Parathyroid adenoma (tissue), 2 donors: Measurements from ENCODE around the gene ADGRL3.

Experiments used
- H2AFZ ChIP-seq: fragments of 300-600 bp; sonication (generic); one replicate; pipeline ENCODE4 v1.7.0; 2017; ENCODE audit warnings: antibody characterized with exemption, mild to moderate bottlenecking
- H3K27ac ChIP-seq: fragments of 300-600 bp; sonication (generic); one replicate; pipeline ENCODE4 v1.7.0; 2017
- H3K27me3 ChIP-seq: fragments of 300-600 bp; sonication (generic); one replicate; pipeline ENCODE4 v1.7.0; 2017; ENCODE audit warnings: low read length; ENCODE audit not compliant: control insufficient read depth, insufficient read depth
- H3K36me3 ChIP-seq: fragments of 300-600 bp; sonication (generic); one replicate; pipeline ENCODE4 v1.7.0; 2017; ENCODE audit warnings: low read length; ENCODE audit not compliant: control insufficient read depth, insufficient read depth
- H3K4me1 ChIP-seq: fragments of 300-600 bp; sonication (generic); one replicate; pipeline ENCODE4 v1.7.0; 2017; ENCODE audit warnings: control low read depth
- H3K4me2 ChIP-seq: fragments of 300-600 bp; sonication (generic); one replicate; pipeline ENCODE4 v1.7.0; 2017; ENCODE audit warnings: low read length
- H3K4me3 ChIP-seq: fragments of 300-600 bp; sonication (generic); one replicate; pipeline ENCODE4 v1.7.0; 2017; ENCODE audit warnings: low read depth, low read length
- H3K79me2 ChIP-seq: fragments of 300-600 bp; sonication (generic); one replicate; pipeline ENCODE4 v1.7.0; 2017; ENCODE audit warnings: control low read depth
- H3K9ac ChIP-seq: fragments of 300-600 bp; sonication (generic); one replicate; pipeline ENCODE4 v1.7.0; 2017; ENCODE audit warnings: mild to moderate bottlenecking
- H3K9me3 ChIP-seq: fragments of 300-600 bp; sonication (generic); one replicate; pipeline ENCODE4 v1.7.0; 2017; ENCODE audit warnings: low read length; ENCODE audit not compliant: control insufficient read depth
- CTCF ChIP-seq: fragments of 300-600 bp; sonication (generic); IDR thresholded peaks from one replicate; pipeline ENCODE4 v1.7.0; 2017; ENCODE audit warnings: antibody characterized with exemption, mild to moderate bottlenecking
- donor health status: primary hyperparathyroidism.

The ADGRL3 gene

GRCh38 chr4:61714387-61714911 is 514.3 kb downstream of the ADGRL3 start:
- H3K4me3 ChIP-seq: no peak overlapping the region
- H3K27ac ChIP-seq: no peak overlapping the region
- no peaks in the 10 kb centered on the region for H3K9me3 ChIP-seq
- H3K4me1 ChIP-seq: no peaks in the 10 kb centered on the region
- no peak overlapping the region for H3K4me2 ChIP-seq
- H3K36me3 ChIP-seq: no peaks in the 10 kb centered on the region
- H3K79me2 ChIP-seq: no peaks in the 10 kb centered on the region
- no peak overlapping the region for H2AFZ ChIP-seq
- no peaks in the 10 kb centered on the region for H3K27me3 ChIP-seq
- H3K9ac ChIP-seq: no peak overlapping the region
- TF ChIP-seq CTCF: no peak

DNA sequence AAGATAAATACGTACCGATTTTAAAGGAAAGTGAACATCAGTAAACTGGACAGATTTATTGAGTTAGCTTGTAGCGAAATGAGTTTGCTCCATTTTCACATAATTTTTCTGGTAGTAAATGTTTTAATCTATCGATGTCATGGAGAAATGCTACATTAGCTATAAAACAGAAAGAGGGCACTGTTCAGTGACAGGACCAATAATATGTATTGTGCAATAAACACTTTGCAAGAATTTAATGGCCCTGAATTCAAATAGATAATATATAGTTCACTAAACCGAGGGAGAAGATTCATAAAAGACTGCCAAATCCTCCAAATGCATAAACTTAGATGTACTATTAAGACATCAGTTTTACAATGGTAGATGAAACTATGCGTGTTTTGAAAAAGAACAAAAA is 516.3 kb downstream of the ADGRL3 start:
- Histone ChIP-seq H3K9me3 (no peaks in the 10 kb centered on the region), H3K27me3 (no peaks in the 10 kb centered on the region)

DNA sequence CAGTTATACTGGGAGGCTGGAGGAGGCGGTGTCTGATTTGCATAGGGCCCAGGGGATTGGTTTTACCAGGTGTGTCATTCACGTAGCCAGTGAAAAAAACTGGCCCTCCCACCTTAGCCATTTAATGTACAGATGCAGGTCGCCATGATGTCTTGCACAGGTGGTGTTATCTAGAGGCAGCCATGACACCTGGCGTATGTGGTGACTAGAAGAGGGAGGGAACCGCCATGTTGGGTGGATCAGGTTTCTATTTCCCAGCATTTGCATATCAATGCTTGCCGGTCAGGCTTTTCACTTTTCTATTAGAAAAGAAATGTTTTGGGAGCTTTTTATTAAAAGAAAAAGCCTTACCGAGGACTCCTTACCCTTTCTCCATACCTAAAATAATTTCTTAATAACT is 523.4 kb downstream of the ADGRL3 start:
- H2AFZ ChIP-seq: no peak overlapping the region
- TF ChIP-seq CTCF: no peak
- H3K4me2 ChIP-seq: no peak overlapping the region
- no peak overlapping the region for H3K4me3 ChIP-seq
- no peaks in the 10 kb centered on the region for H3K27me3 ChIP-seq
- no peaks in the 10 kb centered on the region for H3K4me1 ChIP-seq
- H3K9ac ChIP-seq: no peak overlapping the region
- no peaks in the 10 kb centered on the region for H3K9me3 ChIP-seq
- H3K36me3 ChIP-seq: no peaks in the 10 kb centered on the region
- H3K27ac ChIP-seq: no peak overlapping the region
- no peaks in the 10 kb centered on the region for H3K79me2 ChIP-seq

More for the DNA sequence above, 516.3 kb downstream of the ADGRL3 start:
- H2AFZ ChIP-seq: no peak overlapping the region
- H3K4me1 ChIP-seq: no peaks in the 10 kb centered on the region
- H3K4me2 ChIP-seq: no peak overlapping the region
- no peaks in the 10 kb centered on the region for H3K79me2 ChIP-seq
- no peaks in the 10 kb centered on the region for H3K36me3 ChIP-seq
- no peak overlapping the region for H3K4me3 ChIP-seq
- H3K9ac ChIP-seq: no peak overlapping the region
- H3K27ac ChIP-seq: no peak overlapping the region
- no peak for TF ChIP-seq CTCF

DNA sequence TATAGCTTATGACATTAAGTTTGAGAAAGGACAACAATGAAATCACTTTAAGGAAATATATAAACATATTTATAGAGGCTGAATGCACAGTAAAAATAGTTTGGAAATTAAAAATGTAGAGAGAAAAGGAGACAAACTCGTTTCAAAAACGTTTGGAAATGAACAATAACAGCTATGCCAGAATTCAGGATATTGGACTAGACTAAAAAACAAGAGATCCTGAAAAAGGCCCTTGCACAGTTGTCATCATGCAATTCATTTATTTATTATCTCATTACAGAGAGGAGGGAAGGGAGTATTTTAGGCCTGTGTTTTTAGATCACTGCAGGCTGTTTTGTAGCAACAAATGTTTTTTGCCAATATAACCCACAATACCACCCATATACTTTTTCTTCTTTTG is 527.2 kb downstream of the ADGRL3 start:
- H3K9me3 ChIP-seq: no peaks in the 10 kb centered on the region
- H3K4me1 ChIP-seq: no peaks in the 10 kb centered on the region
- no peak overlapping the region for H3K4me2 ChIP-seq
- no peak for TF ChIP-seq CTCF
- no peaks in the 10 kb centered on the region for H3K36me3 ChIP-seq
- no peaks in the 10 kb centered on the region for H3K79me2 ChIP-seq
- H3K27me3 ChIP-seq: no peaks in the 10 kb centered on the region
- no peak overlapping the region for H3K4me3 ChIP-seq
- H2AFZ ChIP-seq: no peak overlapping the region
- H3K27ac ChIP-seq: no peak overlapping the region
- no peak overlapping the region for H3K9ac ChIP-seq

GRCh38 chr4:61734409-61734808 is 534.3 kb downstream of the ADGRL3 start:
- no peak overlapping the region for H2AFZ ChIP-seq
- TF ChIP-seq CTCF: no peak
- no peaks in the 10 kb centered on the region for H3K79me2 ChIP-seq
- H3K4me3 ChIP-seq: no peak overlapping the region
- H3K9ac ChIP-seq: no peak overlapping the region
- H3K27ac ChIP-seq: no peak overlapping the region
- no peaks in the 10 kb centered on the region for H3K27me3 ChIP-seq
- H3K36me3 ChIP-seq: no peaks in the 10 kb centered on the region
- H3K4me2 ChIP-seq: no peak overlapping the region
- no peaks in the 10 kb centered on the region for H3K4me1 ChIP-seq
- H3K9me3 ChIP-seq: no peaks in the 10 kb centered on the region
